Calu3 (cell line): Measurements from ENCODE around the gene CCR3. TPM values are rescaled to one million over a fixed set of nuclear protein-coding genes. Genes with fewer than 3 reads are reported as not detected.

Source experiments
- BruUV-seq: library from RNA; stranded (reverse); fragments of 400-500 nt; replicated peaks from 2 replicates; lab custom pipeline; 2021; lab: Mats Ljungman, UMichigan
- CTCF ChIA-PET: fragments of 300-600 bp; sonication (Branson Sonifier 250); formaldehyde crosslinking; loops from one replicate; lab custom pipeline; 2022; ENCODE audit warnings: antibody characterized with exemption; lab: Charles Lee
- DNase-seq: peaks from one replicate; pipeline ENCODE4 v3.0.0; 2022
- H3K27ac Mint-ChIP-seq: one replicate; pipeline ENCODE4 v1.8.0; 2022; ENCODE audit warnings: mixed read lengths; ENCODE audit not compliant: unreplicated experiment
- H3K27me3 Mint-ChIP-seq: one replicate; pipeline ENCODE4 v1.8.0; 2022; ENCODE audit warnings: mixed read lengths; ENCODE audit not compliant: unreplicated experiment
- H3K36me3 Mint-ChIP-seq: one replicate; pipeline ENCODE4 v1.8.0; 2022; ENCODE audit warnings: mild to moderate bottlenecking, moderate library complexity, mixed read lengths; ENCODE audit not compliant: insufficient read depth, unreplicated experiment
- H3K4me1 Mint-ChIP-seq: one replicate; pipeline ENCODE4 v1.8.0; 2022; ENCODE audit warnings: mild to moderate bottlenecking, low read depth, mixed read lengths; ENCODE audit not compliant: unreplicated experiment
- H3K4me3 Mint-ChIP-seq: one replicate; pipeline ENCODE4 v1.8.0; 2022; ENCODE audit warnings: mild to moderate bottlenecking, low read depth, moderate library complexity, mixed read lengths; ENCODE audit not compliant: unreplicated experiment
- H3K9me3 Mint-ChIP-seq: one replicate; pipeline ENCODE4 v1.8.0; 2022; ENCODE audit warnings: low read depth, mixed read lengths; ENCODE audit not compliant: unreplicated experiment
- intact Hi-C: fragments of 100-400 bp; cut with micrococcal nuclease; formaldehyde crosslinking; loops from one replicate; pipeline ENCODE4 v1.10.0; 2022; ENCODE audit not compliant: unreplicated experiment
- total RNA-seq: library from RNA; stranded (reverse); gene quantifications from 2 replicates; pipeline ENCODE4 v1.2.3, GENCODE V29; 2022
- TF ChIP-seq, protein P1 (sequence below): fragments of 200-600 bp; IDR thresholded peaks from one replicate; pipeline ENCODE4 v1.8.0; 2022; ENCODE audit warnings: antibody characterized with exemption; ENCODE audit not compliant: unreplicated experiment

CCR3 gene
- total RNA-seq, 1 experiment from 2014 or later = 0.17 TPM

DNA sequence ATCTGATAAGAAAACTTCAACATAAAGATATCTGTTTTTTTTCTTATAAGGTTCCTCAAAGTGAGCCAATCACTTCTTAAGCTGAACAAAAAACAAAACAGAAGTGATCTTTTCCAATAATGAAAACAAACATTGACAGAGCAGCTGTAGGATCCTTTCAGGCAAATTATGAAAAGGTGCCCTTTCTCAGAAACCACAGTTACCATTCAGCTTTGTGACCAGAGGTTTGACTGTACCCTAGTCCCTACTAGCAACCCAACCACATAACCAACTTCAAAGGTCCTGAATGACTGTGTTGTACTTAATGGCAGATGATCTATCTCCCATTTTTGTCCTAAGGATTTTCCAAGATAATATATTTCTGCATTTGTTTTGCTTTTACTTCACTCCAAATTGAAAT is 72.3 kb downstream of the CCR3 start:
- H3K27ac Mint-ChIP-seq = no peak overlapping the region
- CTCF ChIA-PET = no interaction called here
- no peaks in the 10 kb centered on the region for H3K36me3 Mint-ChIP-seq
- TF ChIP-seq, protein P1, sequence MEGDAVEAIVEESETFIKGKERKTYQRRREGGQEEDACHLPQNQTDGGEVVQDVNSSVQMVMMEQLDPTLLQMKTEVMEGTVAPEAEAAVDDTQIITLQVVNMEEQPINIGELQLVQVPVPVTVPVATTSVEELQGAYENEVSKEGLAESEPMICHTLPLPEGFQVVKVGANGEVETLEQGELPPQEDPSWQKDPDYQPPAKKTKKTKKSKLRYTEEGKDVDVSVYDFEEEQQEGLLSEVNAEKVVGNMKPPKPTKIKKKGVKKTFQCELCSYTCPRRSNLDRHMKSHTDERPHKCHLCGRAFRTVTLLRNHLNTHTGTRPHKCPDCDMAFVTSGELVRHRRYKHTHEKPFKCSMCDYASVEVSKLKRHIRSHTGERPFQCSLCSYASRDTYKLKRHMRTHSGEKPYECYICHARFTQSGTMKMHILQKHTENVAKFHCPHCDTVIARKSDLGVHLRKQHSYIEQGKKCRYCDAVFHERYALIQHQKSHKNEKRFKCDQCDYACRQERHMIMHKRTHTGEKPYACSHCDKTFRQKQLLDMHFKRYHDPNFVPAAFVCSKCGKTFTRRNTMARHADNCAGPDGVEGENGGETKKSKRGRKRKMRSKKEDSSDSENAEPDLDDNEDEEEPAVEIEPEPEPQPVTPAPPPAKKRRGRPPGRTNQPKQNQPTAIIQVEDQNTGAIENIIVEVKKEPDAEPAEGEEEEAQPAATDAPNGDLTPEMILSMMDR = no peak
- H3K9me3 Mint-ChIP-seq = no peaks in the 10 kb centered on the region
- peaks cover 41% of the 10 kb centered on the region for H3K27me3 Mint-ChIP-seq
- no peak for DNase-seq
- no TSS peak for BruUV-seq
- H3K4me1 Mint-ChIP-seq = peaks cover 8% of the 10 kb centered on the region
- no peak overlapping the region for H3K4me3 Mint-ChIP-seq
- intact Hi-C loops = no loop called here

DNA sequence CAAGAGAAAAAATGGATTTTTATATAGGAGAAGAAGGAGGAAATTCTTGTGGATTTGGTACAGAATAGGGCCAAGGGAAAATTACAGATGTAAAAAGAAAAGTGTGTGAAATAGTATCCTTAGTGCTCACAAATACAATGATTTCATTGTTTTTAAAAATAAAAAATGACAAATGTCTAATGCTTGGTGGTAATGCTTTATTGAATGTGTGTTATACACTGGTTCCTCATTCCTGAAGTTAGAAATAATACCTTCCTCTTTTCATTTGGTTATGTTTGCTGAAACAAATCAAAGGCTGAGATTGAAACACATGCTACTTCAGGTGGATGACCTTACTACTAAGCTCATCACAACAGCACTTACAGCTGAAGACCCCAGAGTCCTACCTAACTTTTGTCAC is 73.9 kb downstream of the CCR3 start:
- Mint-ChIP-seq H3K36me3 (no peaks in the 10 kb centered on the region), H3K27me3 (peaks cover 51% of the 10 kb centered on the region), H3K27ac (no peak overlapping the region), H3K4me1 (peaks cover 8% of the 10 kb centered on the region), H3K9me3 (no peaks in the 10 kb centered on the region), H3K4me3 (no peak overlapping the region)
- no peak for DNase-seq
- BruUV-seq = no TSS peak
- TF ChIP-seq, protein P1 = no peak
- intact Hi-C loops = no loop called here
- CTCF ChIA-PET = interaction anchor here (1.2 kb wide), 1 partner anchor 10 kb away, joined by 4 read pairs; no protein-coding TSS in a partner anchor

Other genes with a start within 250 kb of the CCR3 start
- 24.5 and 26.7 TPM in 2 replicates for gene FYCO1, start 246.6 kb upstream of the CCR3 start, total RNA-seq
- gene XCR1, start 215.0 kb upstream of the CCR3 start, total RNA-seq = not detected in 2 replicates
- 0.87 and 2.2 TPM in 2 replicates for gene CCR1, start 34.1 kb upstream of the CCR3 start, total RNA-seq
- not detected in 2 replicates for gene CCR2, start 111.7 kb downstream of the CCR3 start, total RNA-seq
- not detected in 2 replicates for gene CCR5, start 128.5 kb downstream of the CCR3 start, total RNA-seq
- gene CCRL2, start 164.8 kb downstream of the CCR3 start, total RNA-seq = 0.54 TPM in 1 of 2 replicates, not detected in the other
- not detected in 2 replicates for gene LTF, start 222.4 kb downstream of the CCR3 start, total RNA-seq